ENCODE measurements around the gene NFASC. TPM values are rescaled to one million over a fixed set of nuclear protein-coding genes. Genes with fewer than 3 reads are reported as not detected.

The NFASC gene
- total and polyA plus RNA-seq, 2 donors from 2014 or later: 23.2 to 29.9 TPM

DNA sequence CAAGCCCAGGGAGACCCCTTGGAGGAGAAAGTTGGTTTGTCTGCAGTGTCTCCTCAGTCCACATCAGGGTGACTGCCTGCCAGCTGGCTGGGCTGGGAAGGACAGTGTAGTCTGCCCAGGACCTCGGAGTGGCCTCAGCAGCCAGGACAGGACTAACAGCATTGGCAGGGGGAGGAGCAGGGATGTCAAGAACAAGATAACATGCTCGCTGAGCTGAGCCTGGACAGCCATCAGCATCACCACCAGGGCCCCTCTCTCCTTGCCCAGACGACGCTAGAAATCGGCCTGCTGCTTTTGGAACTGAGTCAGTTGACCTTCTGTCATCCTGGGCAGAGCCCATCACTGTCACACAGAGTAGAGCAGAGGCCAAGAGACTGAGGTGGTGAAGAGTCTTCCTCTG is 88.7 kb downstream of the NFASC start:
- H3K9me3 ChIP-seq (ENCODE audit: control insufficient read depth in 2 of 3, insufficient read depth in 1 of 3, low read length in 3 of 3): no peaks in the 10 kb centered on the region
- H3K4me1 ChIP-seq (ENCODE audit: control insufficient read depth in 2 of 3, insufficient read depth in 2 of 3, low read depth in 1 of 3, low read length in 3 of 3): no peaks in the 10 kb centered on the region
- H3K27ac ChIP-seq (ENCODE audit: low read depth in 2 of 2, low read length in 2 of 2): no peak overlapping the region
- intact Hi-C loops (cut with DNase I): no loop called here
- no peak overlapping the region for H3K4me3 ChIP-seq (ENCODE audit: low read length in 3 of 3)
- FAIRE-seq: no peak
- DNase-seq: no peak
- no peak overlapping the region for H3K9ac ChIP-seq (ENCODE audit: low read length in 3 of 3)
- TF ChIP-seq, protein P1, sequence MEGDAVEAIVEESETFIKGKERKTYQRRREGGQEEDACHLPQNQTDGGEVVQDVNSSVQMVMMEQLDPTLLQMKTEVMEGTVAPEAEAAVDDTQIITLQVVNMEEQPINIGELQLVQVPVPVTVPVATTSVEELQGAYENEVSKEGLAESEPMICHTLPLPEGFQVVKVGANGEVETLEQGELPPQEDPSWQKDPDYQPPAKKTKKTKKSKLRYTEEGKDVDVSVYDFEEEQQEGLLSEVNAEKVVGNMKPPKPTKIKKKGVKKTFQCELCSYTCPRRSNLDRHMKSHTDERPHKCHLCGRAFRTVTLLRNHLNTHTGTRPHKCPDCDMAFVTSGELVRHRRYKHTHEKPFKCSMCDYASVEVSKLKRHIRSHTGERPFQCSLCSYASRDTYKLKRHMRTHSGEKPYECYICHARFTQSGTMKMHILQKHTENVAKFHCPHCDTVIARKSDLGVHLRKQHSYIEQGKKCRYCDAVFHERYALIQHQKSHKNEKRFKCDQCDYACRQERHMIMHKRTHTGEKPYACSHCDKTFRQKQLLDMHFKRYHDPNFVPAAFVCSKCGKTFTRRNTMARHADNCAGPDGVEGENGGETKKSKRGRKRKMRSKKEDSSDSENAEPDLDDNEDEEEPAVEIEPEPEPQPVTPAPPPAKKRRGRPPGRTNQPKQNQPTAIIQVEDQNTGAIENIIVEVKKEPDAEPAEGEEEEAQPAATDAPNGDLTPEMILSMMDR (IDR thresholded peaks at IDR 0.05; ENCODE audit: borderline replicate concordance, extremely low read depth, insufficient read depth): no peak
- peaks cover 0 to 10% (median 3%) of the 10 kb centered on the region in 3 donors for H3K36me3 ChIP-seq (ENCODE audit: control insufficient read depth in 2 of 3, insufficient read depth in 3 of 3, low read length in 3 of 3)
- no peaks in the 10 kb centered on the region for H3K27me3 ChIP-seq (ENCODE audit: control insufficient read depth, insufficient read depth, low read length)

DNA sequence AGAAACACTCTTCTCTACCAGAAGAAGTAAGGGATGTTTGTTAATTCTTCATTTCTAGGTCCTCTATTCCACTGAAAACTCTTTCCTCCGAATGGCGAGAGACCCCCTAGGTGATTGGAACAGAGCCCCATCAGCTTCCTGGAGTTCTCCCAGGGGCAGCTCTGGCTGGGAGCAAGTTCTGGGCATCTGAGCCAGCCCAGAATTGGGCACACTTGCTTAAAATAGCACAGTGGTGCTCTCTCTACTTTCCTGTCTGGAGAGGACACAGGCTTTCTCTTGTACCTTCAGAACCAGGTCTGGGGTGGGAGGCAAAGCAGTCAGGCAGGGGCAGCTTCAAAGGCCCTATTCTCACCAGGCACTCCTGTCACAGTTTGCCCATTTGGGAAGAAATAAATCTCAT is 89.2 kb downstream of the NFASC start:
- Histone ChIP-seq H3K4me3 (ENCODE audit: low read length in 3 of 3) (no peak overlapping the region), H3K9me3 (ENCODE audit: control insufficient read depth in 2 of 3, insufficient read depth in 1 of 3, low read length in 3 of 3) (no peaks in the 10 kb centered on the region), H3K27ac (ENCODE audit: low read depth in 2 of 2, low read length in 2 of 2) (no peak overlapping the region), H3K4me1 (ENCODE audit: control insufficient read depth in 2 of 3, insufficient read depth in 2 of 3, low read depth in 1 of 3, low read length in 3 of 3) (no peaks in the 10 kb centered on the region), H3K36me3 (ENCODE audit: control insufficient read depth in 2 of 3, insufficient read depth in 3 of 3, low read length in 3 of 3) (peaks cover 0 to 10% (median 3%) of the 10 kb centered on the region in 3 donors), H3K9ac (ENCODE audit: low read length in 3 of 3) (no peak overlapping the region), H3K27me3 (ENCODE audit: control insufficient read depth, insufficient read depth, low read length) (no peaks in the 10 kb centered on the region)
- FAIRE-seq (no peak), DNase-seq (no peak)
- intact Hi-C loops (cut with DNase I): no loop called here
- TF ChIP-seq, protein P1 (IDR thresholded peaks at IDR 0.05; ENCODE audit: borderline replicate concordance, extremely low read depth, insufficient read depth): no peak

DNA sequence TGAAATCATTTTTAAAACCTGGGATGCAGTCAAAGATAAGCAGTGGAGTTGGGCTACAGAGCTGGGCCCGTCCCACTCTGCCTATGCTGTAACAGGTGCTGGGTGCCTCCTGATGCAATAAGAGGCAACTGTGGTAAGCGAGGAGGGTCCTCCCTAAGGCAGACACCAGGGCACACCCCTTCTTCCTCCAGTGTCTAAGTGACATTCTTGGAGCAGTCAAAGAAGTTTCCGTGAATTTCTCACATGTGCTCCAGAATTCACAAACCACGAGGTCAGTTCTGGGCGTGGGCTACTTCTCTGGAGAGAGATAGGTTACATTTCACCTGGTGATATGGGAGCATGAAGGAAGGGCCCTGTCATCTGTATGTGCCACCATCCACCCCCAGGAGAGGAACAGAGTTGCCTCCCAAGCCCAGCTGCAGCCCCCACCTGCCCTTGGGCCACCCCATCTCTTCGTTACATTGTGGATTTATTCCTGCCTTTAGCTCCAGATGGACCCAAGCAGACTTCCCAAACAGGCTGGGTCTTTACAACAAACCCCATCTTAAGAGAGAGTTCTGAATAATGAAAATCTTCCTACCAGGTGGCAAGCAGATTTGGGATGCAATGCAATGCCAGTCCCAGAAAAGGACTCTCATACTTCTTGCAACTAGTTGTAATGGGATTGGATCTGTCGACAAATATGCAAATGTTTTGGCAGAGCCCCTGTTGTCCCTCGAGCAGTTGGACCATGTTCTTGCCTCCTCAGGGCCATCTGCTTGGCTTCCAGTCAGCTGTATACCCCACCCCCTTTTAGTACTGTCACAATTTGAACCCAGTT is 89.9 kb downstream of the NFASC start:
- Histone ChIP-seq H3K9me3 (ENCODE audit: control insufficient read depth in 2 of 3, insufficient read depth in 1 of 3, low read length in 3 of 3) (no peaks in the 10 kb centered on the region), H3K4me3 (ENCODE audit: low read length in 3 of 3) (no peak overlapping the region), H3K36me3 (ENCODE audit: control insufficient read depth in 2 of 3, insufficient read depth in 3 of 3, low read length in 3 of 3) (peaks cover 0 to 10% (median 3%) of the 10 kb centered on the region in 3 donors), H3K27ac (ENCODE audit: low read depth in 2 of 2, low read length in 2 of 2) (no peak overlapping the region), H3K9ac (ENCODE audit: low read length in 3 of 3) (no peak overlapping the region), H3K4me1 (ENCODE audit: control insufficient read depth in 2 of 3, insufficient read depth in 2 of 3, low read depth in 1 of 3, low read length in 3 of 3) (no peaks in the 10 kb centered on the region), H3K27me3 (ENCODE audit: control insufficient read depth, insufficient read depth, low read length) (no peaks in the 10 kb centered on the region)
- intact Hi-C loops (cut with DNase I): no loop called here
- TF ChIP-seq, protein P1 (IDR thresholded peaks at IDR 0.05; ENCODE audit: borderline replicate concordance, extremely low read depth, insufficient read depth): no peak
- DNase-seq (no peak), FAIRE-seq (no peak)

Measured in kidney (tissue), 14 donors.